Neutrophil (primary cell): ENCODE measurements around the gene DHX8.
A peak's percentile ranks its signal among the peaks of the same experiment; 100 is the strongest.

Source experiments
- H3K27ac ChIP-seq: fragments of 200-600 bp; sonication (generic); 2 replicates; pipeline ENCODE4 v1.5.1; 2016; ENCODE audit warnings: mild to moderate bottlenecking, moderate library complexity
- H3K27me3 ChIP-seq: fragments of 200-600 bp; sonication (generic); 2 replicates; pipeline ENCODE4 v1.6.0; 2016; ENCODE audit warnings: mild to moderate bottlenecking
- H3K36me3 ChIP-seq: fragments of 200-600 bp; sonication (generic); 2 replicates; pipeline ENCODE4 v1.5.1; 2017
- H3K4me1 ChIP-seq, 2 experiments: fragments of 200-600 bp in 1 of 2; sonication (generic) in 1 of 2; 1 replicate in 1 of 2; 2 replicates in 1 of 2; pipeline versions ENCODE4 v1.5.1 to v1.6.1; 2013 to 2016; ENCODE audit warnings: low read depth in 1 of 2, low read length in 1 of 2, mild to moderate bottlenecking in 1 of 2, moderate library complexity in 1 of 2; ENCODE audit not compliant: control insufficient read depth in 1 of 2, insufficient read depth in 1 of 2
- H3K4me3 ChIP-seq, 2 experiments: fragments of 200-600 bp in 1 of 2; sonication (generic) in 1 of 2; 1 replicate in 1 of 2; 2 replicates in 1 of 2; pipeline ENCODE4 v1.5.1; 2013 to 2016; ENCODE audit warnings: low read depth in 1 of 2, low read length in 1 of 2, mild to moderate bottlenecking in 1 of 2, moderate library complexity in 1 of 2
- H3K9me3 ChIP-seq: fragments of 200-600 bp; sonication (generic); 2 replicates; pipeline ENCODE4 v1.5.1; 2016
- TF ChIP-seq, protein P1 (sequence below): fragments of 200-600 bp; sonication (generic); IDR thresholded peaks from 2 replicates; pipeline ENCODE4 v1.5.1; 2016; ENCODE audit warnings: antibody characterized with exemption

Gene DHX8

DNA sequence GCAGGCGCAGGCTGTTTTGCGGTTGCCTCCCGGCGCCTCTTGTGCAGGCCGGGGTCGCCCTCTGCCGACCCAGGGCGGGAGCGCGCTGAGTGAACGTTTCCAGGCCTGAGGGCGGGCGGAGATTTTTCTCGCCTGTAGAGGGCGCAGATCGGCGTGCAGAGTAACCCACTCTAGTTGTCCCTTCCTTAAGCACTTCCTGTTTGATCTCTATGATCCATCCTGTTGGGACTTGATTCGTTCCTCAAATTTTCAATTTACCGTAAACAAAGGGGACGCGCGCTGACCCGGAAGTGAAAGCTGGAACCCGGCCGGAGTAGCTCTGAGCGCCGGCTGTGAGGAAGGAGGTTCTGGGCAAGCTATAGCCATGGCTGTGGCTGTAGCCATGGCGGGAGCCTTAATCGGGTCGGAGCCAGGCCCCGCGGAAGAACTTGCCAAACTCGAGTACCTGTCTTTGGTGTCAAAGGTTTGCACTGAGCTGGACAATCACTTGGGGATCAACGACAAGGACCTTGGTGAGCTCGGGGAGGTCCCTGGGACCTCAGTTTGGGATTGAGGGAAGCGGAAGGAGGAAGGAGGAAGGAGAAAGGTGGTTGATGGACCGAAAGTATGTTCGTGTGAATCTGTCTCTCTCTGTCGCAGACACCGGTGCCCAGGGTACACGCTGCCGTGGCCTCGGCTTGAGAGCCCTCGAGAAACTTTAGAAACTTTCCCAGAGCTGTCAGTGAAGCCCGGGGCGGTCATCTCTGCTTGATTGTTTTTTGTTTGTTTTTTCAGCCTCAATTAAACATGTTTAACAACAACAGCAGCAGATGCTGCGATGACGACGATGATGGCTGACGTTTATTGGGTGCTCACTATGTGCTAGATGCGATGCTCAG lies at the start of gene DHX8:
TSS of gene DHX8 (plus strand) at position 302 of the 878 bp plus-strand sequence. CDS start at position 365, 63 bp downstream.
- peak within 1 kb of the TSS; percentile 91 for H3K27ac ChIP-seq
- H3K27me3 ChIP-seq: no peaks in the 10 kb centered on the region
- TF ChIP-seq, protein P1, sequence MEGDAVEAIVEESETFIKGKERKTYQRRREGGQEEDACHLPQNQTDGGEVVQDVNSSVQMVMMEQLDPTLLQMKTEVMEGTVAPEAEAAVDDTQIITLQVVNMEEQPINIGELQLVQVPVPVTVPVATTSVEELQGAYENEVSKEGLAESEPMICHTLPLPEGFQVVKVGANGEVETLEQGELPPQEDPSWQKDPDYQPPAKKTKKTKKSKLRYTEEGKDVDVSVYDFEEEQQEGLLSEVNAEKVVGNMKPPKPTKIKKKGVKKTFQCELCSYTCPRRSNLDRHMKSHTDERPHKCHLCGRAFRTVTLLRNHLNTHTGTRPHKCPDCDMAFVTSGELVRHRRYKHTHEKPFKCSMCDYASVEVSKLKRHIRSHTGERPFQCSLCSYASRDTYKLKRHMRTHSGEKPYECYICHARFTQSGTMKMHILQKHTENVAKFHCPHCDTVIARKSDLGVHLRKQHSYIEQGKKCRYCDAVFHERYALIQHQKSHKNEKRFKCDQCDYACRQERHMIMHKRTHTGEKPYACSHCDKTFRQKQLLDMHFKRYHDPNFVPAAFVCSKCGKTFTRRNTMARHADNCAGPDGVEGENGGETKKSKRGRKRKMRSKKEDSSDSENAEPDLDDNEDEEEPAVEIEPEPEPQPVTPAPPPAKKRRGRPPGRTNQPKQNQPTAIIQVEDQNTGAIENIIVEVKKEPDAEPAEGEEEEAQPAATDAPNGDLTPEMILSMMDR: peak; percentile 100
- peaks cover 26 to 29% of the 10 kb centered on the region in 2 experiments for H3K4me1 ChIP-seq
- no peaks in the 10 kb centered on the region for H3K36me3 ChIP-seq
- H3K9me3 ChIP-seq: no peaks in the 10 kb centered on the region
- peak within 1 kb of the TSS; percentile 78 to 92 for H3K4me3 ChIP-seq

DNA sequence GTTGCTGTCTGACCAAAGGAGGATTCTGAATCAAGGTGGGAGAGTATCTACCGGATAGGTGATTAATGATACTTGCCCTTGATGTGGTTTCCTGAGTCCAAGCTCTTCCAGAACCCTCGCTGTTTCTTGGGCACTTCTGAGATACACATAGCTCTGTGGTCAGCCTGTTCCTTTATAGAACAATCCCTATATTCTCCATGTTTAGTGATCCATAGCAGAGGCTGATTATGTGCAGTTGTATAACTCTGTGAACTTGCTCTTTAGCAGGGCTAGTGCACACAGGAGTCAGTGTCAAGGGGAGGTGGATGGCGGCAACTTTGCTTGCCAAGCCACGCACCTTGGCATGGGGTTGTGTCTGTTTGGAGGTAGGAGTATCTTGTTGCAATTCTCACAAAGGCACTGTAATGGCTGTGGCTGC lies 48.9 kb upstream of the DHX8 start:
- H3K9me3 ChIP-seq: no peaks in the 10 kb centered on the region
- no peak overlapping the region for H3K27ac ChIP-seq
- H3K4me3 ChIP-seq: no peak overlapping the region
- TF ChIP-seq, protein P1: no peak
- peaks cover 53% of the 10 kb centered on the region for H3K27me3 ChIP-seq
- no peaks in the 10 kb centered on the region for H3K4me1 ChIP-seq
- no peaks in the 10 kb centered on the region for H3K36me3 ChIP-seq

DNA sequence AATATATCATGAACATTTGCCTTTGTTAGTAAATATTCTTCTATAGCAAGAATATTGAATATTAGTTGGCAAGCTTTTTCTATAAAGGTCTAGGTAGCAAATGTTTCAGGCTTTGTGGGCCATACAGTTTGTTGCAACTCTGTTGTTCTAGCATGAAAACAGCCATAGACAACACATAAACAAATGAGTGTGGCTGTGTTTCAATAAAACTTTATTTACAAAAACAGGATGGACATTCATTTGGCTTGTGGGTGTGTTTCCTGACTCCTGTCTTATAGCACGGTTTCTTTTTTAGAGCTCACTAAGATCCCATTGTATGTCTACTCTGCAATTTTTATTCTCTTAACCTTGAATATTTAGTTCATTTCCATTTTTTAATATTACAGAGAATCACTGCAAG lies 46.0 kb upstream of the DHX8 start:
- H3K27me3 ChIP-seq: peaks cover 44% of the 10 kb centered on the region

DNA sequence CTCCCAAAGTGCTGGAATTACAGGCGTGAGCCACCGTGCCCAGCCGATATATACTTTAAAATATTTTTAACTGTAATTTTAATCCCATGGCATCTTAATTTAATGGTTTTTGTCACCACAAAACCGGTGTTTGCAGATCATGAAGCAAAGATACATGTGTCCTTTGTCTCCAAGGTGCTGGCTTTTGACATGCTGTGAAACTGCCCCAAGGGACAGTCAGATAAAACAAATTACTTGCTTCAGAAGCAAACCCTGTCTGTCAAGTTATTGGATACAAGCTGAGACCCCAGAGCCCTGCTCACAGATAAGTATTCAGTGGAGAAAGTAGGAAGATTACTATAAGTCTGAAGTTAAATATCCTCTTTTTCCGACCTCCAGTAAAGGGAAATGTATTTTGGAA lies 45.1 kb upstream of the DHX8 start:
- Histone ChIP-seq H3K36me3 (no peaks in the 10 kb centered on the region), H3K9me3 (no peaks in the 10 kb centered on the region), H3K4me3 (no peak overlapping the region), H3K27ac (no peak overlapping the region), H3K27me3 (peaks cover 43% of the 10 kb centered on the region), H3K4me1 (no peaks in the 10 kb centered on the region)
- TF ChIP-seq, protein P1: no peak

More for the DNA sequence above, 46.0 kb upstream of the DHX8 start:
- no peaks in the 10 kb centered on the region for H3K9me3 ChIP-seq
- H3K4me1 ChIP-seq: no peaks in the 10 kb centered on the region
- no peak overlapping the region for H3K27ac ChIP-seq
- no peaks in the 10 kb centered on the region for H3K36me3 ChIP-seq
- H3K4me3 ChIP-seq: no peak overlapping the region
- TF ChIP-seq, protein P1: no peak

DNA sequence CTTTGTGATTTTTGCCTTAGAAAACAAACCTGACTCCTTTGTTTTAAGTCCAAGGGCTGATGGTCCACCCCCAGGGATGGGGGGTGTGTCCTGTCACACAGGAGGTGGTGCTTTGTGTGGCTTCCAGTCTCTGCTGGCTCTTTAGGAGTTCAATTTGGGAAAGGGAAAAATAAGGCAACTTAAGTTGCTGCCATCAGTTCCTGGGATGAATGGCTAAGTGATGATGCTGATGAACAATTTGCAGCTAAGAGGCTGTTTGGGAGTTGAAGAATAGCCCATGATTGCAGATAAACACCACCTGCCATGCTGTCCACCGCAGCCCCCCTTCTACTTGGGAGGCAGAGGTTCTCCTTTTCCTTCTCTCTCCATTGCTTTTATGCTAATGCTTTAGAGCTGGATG lies 44.7 kb upstream of the DHX8 start:
- H3K4me3 ChIP-seq: no peak overlapping the region
- no peaks in the 10 kb centered on the region for H3K4me1 ChIP-seq
- H3K27ac ChIP-seq: no peak overlapping the region
- no peaks in the 10 kb centered on the region for H3K9me3 ChIP-seq
- H3K36me3 ChIP-seq: no peaks in the 10 kb centered on the region
- peaks cover 41% of the 10 kb centered on the region for H3K27me3 ChIP-seq
- TF ChIP-seq, protein P1: no peak
